Natural killer cell (primary cell): Measurements from ENCODE around the gene BAX. TPM values are rescaled to one million over a fixed set of nuclear protein-coding genes. Genes with fewer than 3 reads are reported as not detected.

ENCODE experiments used
- ATAC-seq, 3 donors: fragments of 150-1000 bp in 2 of 3; fragments of 200-7000 bp in 1 of 3; cut with Tn5 transposase; 1 replicate in 1 of 3; 2 replicates in 2 of 3; pipeline ENCODE4 v1.10.0; 2021; ENCODE audit warnings: mild to moderate bottlenecking in 2 of 3, moderate library complexity in 2 of 3
- DNase-seq, 2 donors: peaks; one replicate each; pipeline versions ENCODE4 v3.0.0 to v3.0.0-alpha.2; 2013 to 2021; ENCODE audit warnings: mixed read lengths in 1 of 2
- H3K27ac ChIP-seq: one replicate; pipeline ENCODE4 v1.5.1; 2013; ENCODE audit warnings: mild to moderate bottlenecking, low read length
- H3K27me3 ChIP-seq: one replicate; pipeline ENCODE4 v1.6.1; 2013; ENCODE audit warnings: low read length; ENCODE audit not compliant: control insufficient read depth, insufficient read depth
- H3K36me3 ChIP-seq: one replicate; pipeline ENCODE4 v1.6.1; 2013; ENCODE audit warnings: low read length; ENCODE audit not compliant: control insufficient read depth, insufficient read depth
- H3K4me1 ChIP-seq: one replicate; pipeline ENCODE4 v1.6.1; 2013; ENCODE audit warnings: low read length; ENCODE audit not compliant: control insufficient read depth, insufficient read depth
- H3K4me3 ChIP-seq: one replicate; pipeline ENCODE4 v1.5.1; 2013; ENCODE audit warnings: low read length
- H3K9me3 ChIP-seq: one replicate; pipeline ENCODE4 v1.6.1; 2013; ENCODE audit warnings: low read length; ENCODE audit not compliant: control insufficient read depth, insufficient read depth
- H3K27ac Mint-ChIP-seq, 2 donors: one replicate each; pipeline ENCODE4 v1.8.0; 2022; ENCODE audit warnings: mild to moderate bottlenecking in 2 of 2, mixed read lengths in 2 of 2, moderate library complexity in 1 of 2
- H3K27me3 Mint-ChIP-seq, 2 donors: one replicate each; pipeline ENCODE4 v1.8.0; 2022; ENCODE audit warnings: low read depth in 2 of 2, mixed read lengths in 2 of 2
- H3K36me3 Mint-ChIP-seq: one replicate; pipeline ENCODE4 v1.8.0; 2022; ENCODE audit warnings: mixed read lengths
- H3K4me1 Mint-ChIP-seq, 2 donors: one replicate each; pipeline ENCODE4 v1.8.0; 2022; ENCODE audit warnings: mixed read lengths in 2 of 2
- H3K4me3 Mint-ChIP-seq: one replicate; pipeline ENCODE4 v1.8.0; 2022; ENCODE audit warnings: mild to moderate bottlenecking, moderate library complexity, mixed read lengths
- H3K9me3 Mint-ChIP-seq, 2 donors: one replicate each; pipeline ENCODE4 v1.8.0; 2022; ENCODE audit warnings: mixed read lengths in 2 of 2
- WGBS: methylation state at CpG from one replicate; pipeline ENCODE4 v1.1.7; 2013; ENCODE audit warnings: missing lambda C conversion rate; ENCODE audit not compliant: insufficient coverage; 5-methylcytosine and 5-hydroxymethylcytosine counted together
- intact Hi-C: fragments of 100-400 bp; cut with micrococcal nuclease; formaldehyde crosslinking; loops from one replicate; pipeline ENCODE4 v1.14.2; 2022
- total RNA-seq, 4 donors: library from RNA; stranded (reverse); fragments of 120-200 nt in 1 of 4; gene quantifications; one replicate each; pipeline versions ENCODE4 v1.2.3 to v1.2.4, GENCODE V29; 2013 to 2022
- TF ChIP-seq, protein P1 (sequence below): fragments of 200-600 bp; IDR thresholded peaks from one replicate; pipeline ENCODE4 v1.8.0; 2022; ENCODE audit warnings: antibody characterized with exemption

Gene BAX
- total RNA-seq, 3 donors from 2014 or later (not counting 1 experiment from before 2014, with no cell fraction given): 117 to 133 (median 120) TPM

DNA sequence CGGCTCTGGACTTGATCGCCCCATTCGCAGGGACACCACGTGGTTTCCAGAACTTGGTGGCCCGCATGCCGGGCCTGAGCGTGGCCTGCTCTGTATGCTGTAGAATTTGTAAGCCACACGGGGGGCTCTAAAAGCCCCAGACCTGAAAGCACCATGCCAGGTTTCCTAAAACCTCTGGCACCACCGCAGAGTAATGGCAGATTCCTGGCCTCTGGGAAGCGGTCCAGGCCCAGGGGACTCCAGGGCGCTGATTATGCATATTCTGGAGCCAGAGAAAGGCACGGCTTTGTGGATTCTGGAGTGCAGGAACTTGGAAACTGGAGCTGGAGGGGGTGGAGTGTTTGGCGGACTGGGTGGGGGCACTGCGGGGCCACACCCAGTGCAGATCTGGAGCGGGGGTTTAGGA lies 14.1 kb downstream of the BAX start:
- H3K36me3 Mint-ChIP-seq: no peaks in the 10 kb centered on the region
- no peak overlapping the region for H3K27ac Mint-ChIP-seq
- H3K9me3 Mint-ChIP-seq: no peaks in the 10 kb centered on the region
- TF ChIP-seq, protein P1, sequence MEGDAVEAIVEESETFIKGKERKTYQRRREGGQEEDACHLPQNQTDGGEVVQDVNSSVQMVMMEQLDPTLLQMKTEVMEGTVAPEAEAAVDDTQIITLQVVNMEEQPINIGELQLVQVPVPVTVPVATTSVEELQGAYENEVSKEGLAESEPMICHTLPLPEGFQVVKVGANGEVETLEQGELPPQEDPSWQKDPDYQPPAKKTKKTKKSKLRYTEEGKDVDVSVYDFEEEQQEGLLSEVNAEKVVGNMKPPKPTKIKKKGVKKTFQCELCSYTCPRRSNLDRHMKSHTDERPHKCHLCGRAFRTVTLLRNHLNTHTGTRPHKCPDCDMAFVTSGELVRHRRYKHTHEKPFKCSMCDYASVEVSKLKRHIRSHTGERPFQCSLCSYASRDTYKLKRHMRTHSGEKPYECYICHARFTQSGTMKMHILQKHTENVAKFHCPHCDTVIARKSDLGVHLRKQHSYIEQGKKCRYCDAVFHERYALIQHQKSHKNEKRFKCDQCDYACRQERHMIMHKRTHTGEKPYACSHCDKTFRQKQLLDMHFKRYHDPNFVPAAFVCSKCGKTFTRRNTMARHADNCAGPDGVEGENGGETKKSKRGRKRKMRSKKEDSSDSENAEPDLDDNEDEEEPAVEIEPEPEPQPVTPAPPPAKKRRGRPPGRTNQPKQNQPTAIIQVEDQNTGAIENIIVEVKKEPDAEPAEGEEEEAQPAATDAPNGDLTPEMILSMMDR: no peak
- intact Hi-C loops: loop anchor here (5.0 to 10.0 kb wide), 2 partner anchors 67 to 324 kb away; partner anchors contain the start of genes CA11 and NUCB1
- Histone ChIP-seq H3K27me3 (no peaks in the 10 kb centered on the region), H3K36me3 (peaks cover 31% of the 10 kb centered on the region), H3K4me1 (peaks cover 42% of the 10 kb centered on the region), H3K9me3 (no peaks in the 10 kb centered on the region), H3K27ac (no peak overlapping the region), H3K4me3 (no peak overlapping the region)
- ATAC-seq: no peak
- H3K4me3 Mint-ChIP-seq: no peak overlapping the region
- no peaks in the 10 kb centered on the region for H3K27me3 Mint-ChIP-seq
- peaks cover 28 to 34% of the 10 kb centered on the region in 2 donors for H3K4me1 Mint-ChIP-seq
- 97% methylated on average over 15 of the region's 15 CpGs for whole genome bisulfite sequencing
- no peak for DNase-seq

DNA sequence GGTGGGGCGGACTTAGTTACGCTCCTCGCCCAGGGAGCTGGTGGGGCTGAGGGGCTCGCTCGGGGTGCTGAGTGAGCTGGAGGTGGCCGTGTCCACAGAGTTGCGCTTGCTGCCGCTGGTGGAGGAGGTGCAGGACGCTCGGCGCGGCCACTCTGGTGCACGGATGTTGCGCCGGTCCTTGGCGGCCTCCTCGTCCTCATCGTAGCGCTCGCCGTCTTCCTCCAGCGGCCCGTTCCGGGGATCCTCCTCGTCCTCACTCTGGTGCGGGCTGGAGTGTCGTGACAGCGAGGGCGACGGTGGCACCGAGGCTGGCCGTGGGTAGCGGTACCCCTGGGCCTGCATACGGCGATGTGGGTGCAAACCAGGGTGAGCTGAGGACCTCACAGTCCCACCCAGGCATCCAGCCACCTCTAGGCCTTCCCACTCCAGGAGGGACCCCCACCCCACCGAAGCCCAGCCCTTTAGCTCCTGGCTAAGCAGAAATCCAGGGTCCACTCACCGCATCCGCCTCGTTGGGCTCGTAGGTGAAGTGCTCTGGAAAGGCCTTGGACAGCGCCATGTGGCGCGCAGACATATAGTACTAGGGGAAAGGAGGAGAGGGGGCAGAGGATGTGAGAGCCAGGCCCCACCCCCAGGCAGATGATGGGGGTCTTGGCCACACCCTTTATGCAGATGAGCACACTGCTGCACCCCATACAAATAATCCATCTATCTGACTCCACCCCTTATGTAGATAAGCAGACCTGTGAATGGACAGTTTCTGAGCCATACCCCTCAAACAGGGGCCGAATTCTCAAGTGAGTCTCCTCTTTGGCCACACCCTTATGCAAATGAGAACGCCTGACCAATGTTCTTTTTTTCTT lies 14.8 kb downstream of the BAX start:
- Mint-ChIP-seq H3K27me3 (no peaks in the 10 kb centered on the region), H3K4me1 (peaks cover 21 to 27% of the 10 kb centered on the region in 2 donors), H3K27ac (no peak overlapping the region), H3K36me3 (no peaks in the 10 kb centered on the region), H3K9me3 (no peaks in the 10 kb centered on the region), H3K4me3 (no peak overlapping the region)
- Histone ChIP-seq H3K27me3 (no peaks in the 10 kb centered on the region), H3K9me3 (no peaks in the 10 kb centered on the region), H3K36me3 (peaks cover 38% of the 10 kb centered on the region), H3K4me1 (peaks cover 35% of the 10 kb centered on the region), H3K4me3 (no peak overlapping the region), H3K27ac (no peak overlapping the region)
- WGBS: 96% methylated on average over 45 of the region's 45 CpGs
- TF ChIP-seq, protein P1: no peak
- DNase-seq (no peak), ATAC-seq (no peak)
- intact Hi-C loops: loop anchor here (5.0 to 10.0 kb wide), 2 partner anchors 67 to 325 kb away; partner anchors contain the start of genes CA11 and NUCB1

DNA sequence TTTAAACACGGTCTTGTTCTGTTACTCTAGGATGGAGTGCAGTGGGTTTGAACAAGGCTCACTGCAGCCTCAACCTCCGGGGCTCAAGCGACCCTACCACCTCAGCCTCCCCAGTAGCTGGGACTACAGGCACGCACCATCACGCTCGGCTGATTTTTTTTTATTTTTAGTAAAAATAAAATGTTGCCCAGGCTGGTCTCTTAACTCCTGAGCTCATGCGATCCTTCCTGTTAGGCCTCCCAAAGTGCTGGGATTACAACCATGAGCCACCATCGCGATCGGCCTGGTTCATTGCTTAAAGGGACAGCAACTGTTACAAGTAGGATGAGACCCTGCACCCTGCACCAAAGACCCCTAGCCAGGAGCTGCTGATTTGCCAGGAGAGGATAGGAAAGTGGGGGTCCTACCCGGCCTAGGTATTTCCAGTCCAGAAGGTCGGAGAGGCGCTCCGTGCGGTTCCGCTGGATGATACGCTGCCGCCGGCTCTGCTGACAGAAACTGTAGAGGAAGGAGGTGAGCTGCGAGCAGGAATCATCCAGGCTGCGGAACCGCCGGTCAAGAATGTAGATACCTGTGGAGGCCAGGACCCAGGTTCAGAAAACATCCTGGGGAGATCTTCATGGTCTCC lies 15.6 kb downstream of the BAX start:
- Mint-ChIP-seq H3K9me3 (no peaks in the 10 kb centered on the region), H3K4me3 (no peak overlapping the region), H3K27ac (no peak overlapping the region), H3K4me1 (peaks cover 15 to 19% of the 10 kb centered on the region in 2 donors), H3K36me3 (no peaks in the 10 kb centered on the region), H3K27me3 (no peaks in the 10 kb centered on the region)
- Histone ChIP-seq H3K27me3 (no peaks in the 10 kb centered on the region), H3K4me1 (peaks cover 29% of the 10 kb centered on the region), H3K9me3 (no peaks in the 10 kb centered on the region), H3K4me3 (no peak overlapping the region), H3K36me3 (peaks cover 40% of the 10 kb centered on the region), H3K27ac (no peak overlapping the region)
- 96% methylated on average over 23 of the region's 23 CpGs for WGBS
- TF ChIP-seq, protein P1: no peak
- no peak for ATAC-seq
- intact Hi-C loops: no loop called here
- no peak for DNase-seq
